ENCODE results near the gene TSEN15.

- TF ChIP-seq, protein P1, sequence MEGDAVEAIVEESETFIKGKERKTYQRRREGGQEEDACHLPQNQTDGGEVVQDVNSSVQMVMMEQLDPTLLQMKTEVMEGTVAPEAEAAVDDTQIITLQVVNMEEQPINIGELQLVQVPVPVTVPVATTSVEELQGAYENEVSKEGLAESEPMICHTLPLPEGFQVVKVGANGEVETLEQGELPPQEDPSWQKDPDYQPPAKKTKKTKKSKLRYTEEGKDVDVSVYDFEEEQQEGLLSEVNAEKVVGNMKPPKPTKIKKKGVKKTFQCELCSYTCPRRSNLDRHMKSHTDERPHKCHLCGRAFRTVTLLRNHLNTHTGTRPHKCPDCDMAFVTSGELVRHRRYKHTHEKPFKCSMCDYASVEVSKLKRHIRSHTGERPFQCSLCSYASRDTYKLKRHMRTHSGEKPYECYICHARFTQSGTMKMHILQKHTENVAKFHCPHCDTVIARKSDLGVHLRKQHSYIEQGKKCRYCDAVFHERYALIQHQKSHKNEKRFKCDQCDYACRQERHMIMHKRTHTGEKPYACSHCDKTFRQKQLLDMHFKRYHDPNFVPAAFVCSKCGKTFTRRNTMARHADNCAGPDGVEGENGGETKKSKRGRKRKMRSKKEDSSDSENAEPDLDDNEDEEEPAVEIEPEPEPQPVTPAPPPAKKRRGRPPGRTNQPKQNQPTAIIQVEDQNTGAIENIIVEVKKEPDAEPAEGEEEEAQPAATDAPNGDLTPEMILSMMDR (IDR thresholded peaks at IDR 0.05): peak in 1 of 7 experiments; percentile 9
- TF ChIP-seq POLR2A (IDR thresholded peaks at IDR 0.05): peak; percentile 62 to 82 (median 73)
Observed at GRCh38 chr1:184051485-184052193, at the start of gene TSEN15.

All from body of pancreas (tissue), 4 donors.